ENCODE measurements around the gene RAF1. TPM values are rescaled to one million over a fixed set of nuclear protein-coding genes. Genes with fewer than 3 reads are reported as not detected.
"Not testable (repeated sequence)": the region's sequence is repeated elsewhere in the genome, so short reads cannot be mapped to it uniquely, and the experiment has no call there.

Gene RAF1
- total and polyA plus RNA-seq, 2 donors (not counting 1 experiment from before 2014, with no cell fraction given), result 84.3 to 126 TPM

DNA sequence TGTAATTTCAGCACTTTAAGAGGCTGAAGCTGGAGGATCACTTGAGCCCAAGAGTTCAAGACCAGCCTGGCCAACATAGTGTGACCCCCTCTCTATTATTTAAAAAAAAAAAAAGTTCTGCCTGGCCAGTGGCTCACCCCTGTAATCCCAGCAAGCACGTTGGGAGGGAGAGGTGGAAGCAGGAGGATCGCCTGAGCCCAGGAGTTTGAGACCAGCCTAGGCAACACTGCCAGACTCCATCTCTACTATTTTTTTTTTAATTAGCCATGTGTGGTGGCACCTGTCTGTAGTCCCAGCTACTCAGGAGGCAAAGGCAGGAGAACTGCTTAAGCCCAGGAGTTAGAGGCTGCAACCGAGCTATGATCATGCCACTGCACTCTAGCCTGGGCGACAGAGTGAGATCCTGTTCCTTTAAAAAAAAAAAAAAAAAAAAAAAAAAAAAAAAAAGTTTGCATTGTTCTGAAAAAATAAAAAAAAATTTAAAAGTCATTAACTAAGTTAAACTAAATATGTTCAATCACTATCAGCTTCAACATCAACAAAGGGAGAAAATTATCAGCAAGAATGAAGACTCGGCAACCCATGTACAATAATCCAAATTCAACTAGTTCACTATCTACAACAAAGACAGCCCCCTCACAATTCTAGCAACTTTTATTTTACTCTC, 1.9 kb downstream of the RAF1 start:
- Mint-ChIP-seq H3K27ac (peak overlapping the region; percentile 99), H3K9me3 (ENCODE audit: insufficient read depth) (no peaks in the 10 kb centered on the region), H3K27me3 (no peaks in the 10 kb centered on the region), H3K4me1 (peaks cover 53% of the 10 kb centered on the region), H3K4me3 (peak overlapping the region; percentile 99)
- intact Hi-C loops (cut with micrococcal nuclease), result loop anchor here (5.0 to 10.0 kb wide), 4 partner anchors 45 to 1993 kb away; partner anchors contain the start of genes CAND2, CCDC174, LSM3 and XPC
- TF ChIP-seq, protein P1, sequence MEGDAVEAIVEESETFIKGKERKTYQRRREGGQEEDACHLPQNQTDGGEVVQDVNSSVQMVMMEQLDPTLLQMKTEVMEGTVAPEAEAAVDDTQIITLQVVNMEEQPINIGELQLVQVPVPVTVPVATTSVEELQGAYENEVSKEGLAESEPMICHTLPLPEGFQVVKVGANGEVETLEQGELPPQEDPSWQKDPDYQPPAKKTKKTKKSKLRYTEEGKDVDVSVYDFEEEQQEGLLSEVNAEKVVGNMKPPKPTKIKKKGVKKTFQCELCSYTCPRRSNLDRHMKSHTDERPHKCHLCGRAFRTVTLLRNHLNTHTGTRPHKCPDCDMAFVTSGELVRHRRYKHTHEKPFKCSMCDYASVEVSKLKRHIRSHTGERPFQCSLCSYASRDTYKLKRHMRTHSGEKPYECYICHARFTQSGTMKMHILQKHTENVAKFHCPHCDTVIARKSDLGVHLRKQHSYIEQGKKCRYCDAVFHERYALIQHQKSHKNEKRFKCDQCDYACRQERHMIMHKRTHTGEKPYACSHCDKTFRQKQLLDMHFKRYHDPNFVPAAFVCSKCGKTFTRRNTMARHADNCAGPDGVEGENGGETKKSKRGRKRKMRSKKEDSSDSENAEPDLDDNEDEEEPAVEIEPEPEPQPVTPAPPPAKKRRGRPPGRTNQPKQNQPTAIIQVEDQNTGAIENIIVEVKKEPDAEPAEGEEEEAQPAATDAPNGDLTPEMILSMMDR (IDR thresholded peaks at IDR 0.05), result no peak
- no peak for TF ChIP-seq EZH2 (IDR thresholded peaks at IDR 0.05; ENCODE audit: borderline replicate concordance, insufficient read depth, low read depth, low read length, poor library complexity, severe bottlenecking)
- ChIA-PET CTCF (interaction anchor here (0.7 kb wide), 1 partner anchor 12 kb away, joined by 3 read pairs; no protein-coding TSS in a partner anchor), POLR2A (interaction anchor here (0.7 to 1.0 kb wide), 2 partner anchors 9 to 180 kb away, joined by 4 to 6 read pairs; no protein-coding TSS in a partner anchor)
- DNase-seq (no peak), ATAC-seq (ENCODE audit: low read depth) (no peak)
- H3K9me3 ChIP-seq (ENCODE audit: control extremely low read depth in 1 of 3, control insufficient read depth in 2 of 3, insufficient read depth in 1 of 3, low read length in 2 of 3), result no peaks in the 10 kb centered on the region
- no peaks in the 10 kb centered on the region for H3K36me3 ChIP-seq (replicated peaks in 1 of 2; ENCODE audit: control extremely low read depth in 1 of 2, control insufficient read depth in 1 of 2, extremely low read depth in 1 of 2, insufficient read depth in 2 of 2, low read length in 1 of 2)
- H3K9ac ChIP-seq (ENCODE audit: low read length), result peak overlapping the region; percentile 99
- peak overlapping the region in 1 of 2 donors; percentile 98 for H3K27ac ChIP-seq (ENCODE audit: low read length in 2 of 2)
- peaks cover 10% of the 10 kb centered on the region for H4K20me1 ChIP-seq (ENCODE audit: control insufficient read depth, insufficient read depth, low read length, poor library complexity, severe bottlenecking)
- 34% methylated on average over 2 of the region's 5 CpGs for WGBS (ENCODE audit: insufficient coverage)
- H3K4me3 ChIP-seq (ENCODE audit: control extremely low read depth in 1 of 5, extremely low read depth in 1 of 5, insufficient read depth in 1 of 5, low read depth in 2 of 5, low read length in 4 of 5), result peak overlapping the region; percentile 76 to 99 (median 85)
- H3K79me2 ChIP-seq (ENCODE audit: control insufficient read depth, insufficient read depth, low read length), result peaks cover 67% of the 10 kb centered on the region
- H3K4me2 ChIP-seq (replicated peaks; ENCODE audit: low read depth, low read length, poor library complexity, severe bottlenecking), result peak overlapping the region; percentile 86
- H3K27me3 ChIP-seq (replicated peaks in 1 of 4; ENCODE audit: control extremely low read depth in 1 of 4, control insufficient read depth in 3 of 4, insufficient read depth in 4 of 4, low read length in 3 of 4), result no peaks in the 10 kb centered on the region
- peak overlapping the region; percentile 98 for H2AFZ ChIP-seq (ENCODE audit: insufficient read depth, low read depth, low read length, poor library complexity, severe bottlenecking)
- peaks cover 33 to 35% of the 10 kb centered on the region in 2 donors for H3K4me1 ChIP-seq (ENCODE audit: control insufficient read depth in 2 of 2, insufficient read depth in 2 of 2, low read length in 2 of 2)

DNA sequence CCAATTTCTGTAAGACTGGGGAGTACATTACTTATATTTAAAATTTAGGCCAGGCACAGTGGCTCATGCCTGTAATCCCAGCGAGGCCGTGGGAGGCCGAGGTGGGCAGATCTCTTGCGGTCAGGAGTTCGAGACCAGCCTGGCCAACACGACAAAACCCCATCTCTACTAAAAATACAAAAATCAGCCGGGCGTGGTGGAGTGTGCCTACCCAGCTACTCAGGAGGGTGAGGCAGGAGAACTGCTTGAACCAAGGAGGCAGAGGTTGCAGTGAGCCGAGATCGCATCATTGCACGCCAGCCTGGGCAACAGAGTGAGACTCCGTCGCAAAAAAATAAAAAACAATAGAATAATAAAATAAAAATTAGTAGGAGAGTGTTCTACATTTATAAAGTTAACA, 2.5 kb downstream of the RAF1 start:
- H3K27ac ChIP-seq (ENCODE audit: low read length in 2 of 2); H3K9ac ChIP-seq (ENCODE audit: low read length); H2AFZ ChIP-seq (ENCODE audit: insufficient read depth, low read depth, low read length, poor library complexity, severe bottlenecking); H3K36me3 ChIP-seq (replicated peaks in 1 of 2; ENCODE audit: control extremely low read depth in 1 of 2, control insufficient read depth in 1 of 2, extremely low read depth in 1 of 2, insufficient read depth in 2 of 2, low read length in 1 of 2); H3K4me3 ChIP-seq (ENCODE audit: control extremely low read depth in 1 of 5, extremely low read depth in 1 of 5, insufficient read depth in 1 of 5, low read depth in 2 of 5, low read length in 4 of 5); POLR2A ChIA-PET; H3K9me3 Mint-ChIP-seq (ENCODE audit: insufficient read depth); DNase-seq; H3K27ac Mint-ChIP-seq; H3K27me3 ChIP-seq (replicated peaks in 1 of 4; ENCODE audit: control extremely low read depth in 1 of 4, control insufficient read depth in 3 of 4, insufficient read depth in 4 of 4, low read length in 3 of 4); ATAC-seq (ENCODE audit: low read depth); H3K27me3 Mint-ChIP-seq; CTCF ChIA-PET; H3K9me3 ChIP-seq (ENCODE audit: control extremely low read depth in 1 of 3, control insufficient read depth in 2 of 3, insufficient read depth in 1 of 3, low read length in 2 of 3): not testable (repeated sequence)
- no CpG with 5 or more reads among the region's 13 CpGs for WGBS (ENCODE audit: insufficient coverage)
- intact Hi-C loops (cut with micrococcal nuclease), result loop anchor here (5.0 to 10.0 kb wide), 4 partner anchors 46 to 1993 kb away; partner anchors contain the start of genes CAND2, CCDC174, LSM3 and XPC
- Mint-ChIP-seq H3K4me3 (peak overlapping the region; percentile 29), H3K4me1 (peaks cover 57% of the 10 kb centered on the region)
- peaks cover 38 to 42% of the 10 kb centered on the region in 2 donors for H3K4me1 ChIP-seq (ENCODE audit: control insufficient read depth in 2 of 2, insufficient read depth in 2 of 2, low read length in 2 of 2)
- H3K79me2 ChIP-seq (ENCODE audit: control insufficient read depth, insufficient read depth, low read length), result peaks cover 74% of the 10 kb centered on the region
- peak overlapping the region; percentile 86 for H3K4me2 ChIP-seq (replicated peaks; ENCODE audit: low read depth, low read length, poor library complexity, severe bottlenecking)
- peaks cover 17% of the 10 kb centered on the region for H4K20me1 ChIP-seq (ENCODE audit: control insufficient read depth, insufficient read depth, low read length, poor library complexity, severe bottlenecking)

Measured in B cell (primary cell).